HCT116 (cell line): ENCODE measurements around the gene KPNA2. TPM values are rescaled to one million over a fixed set of nuclear protein-coding genes. Genes with fewer than 3 reads are reported as not detected.

ENCODE experiments used
- ATAC-seq: fragments of 200-7000 bp; cut with Tn5 transposase; 2 replicates; pipeline ENCODE4 v1.9.1; 2020; ENCODE audit warnings: mild to moderate bottlenecking, moderate library complexity
- BruUV-seq: library from RNA; stranded (reverse); fragments of 400-500 nt; replicated peaks from 2 replicates; lab custom pipeline; 2021; lab: Mats Ljungman, UMichigan
- CTCF ChIA-PET: fragments of 300-600 bp; sonication (Branson Sonifier 250); formaldehyde crosslinking; loops from one replicate; lab custom pipeline; 2021; ENCODE audit warnings: antibody characterized with exemption; lab: Charles Lee
- POLR2A ChIA-PET: fragments of 300-600, 350-600 bp; sonication (Branson Sonifier 250); formaldehyde crosslinking; loops from one replicate; lab custom pipeline; 2021; ENCODE audit warnings: antibody characterized with exemption; lab: Charles Lee
- RAD21 ChIA-PET, 2 experiments: fragments of 300-600 bp; sonication (Branson Sonifier 250); formaldehyde crosslinking; loops; one replicate each; lab custom pipeline; 2023; ENCODE audit warnings: low total read pairs in 2 of 2; ENCODE audit not compliant: uncharacterized antibody in 2 of 2, unreplicated experiment in 2 of 2, low non-redundant PET in 1 of 2; lab: Charles Lee
- DNase-seq: peaks from one replicate; pipeline ENCODE4 v3.0.0-alpha.2; 2010; ENCODE audit warnings: low read depth, low spot score
- H2AFZ ChIP-seq: fragments of 200-600 bp; shearing (Covaris generic), sonication (generic); 2 replicates; pipeline ENCODE4 v1.6.1; 2017; ENCODE audit warnings: low read depth, mixed run types, mixed read lengths, antibody characterized with exemption, low read length; ENCODE audit not compliant: poor library complexity, severe bottlenecking
- H3K27ac ChIP-seq: 2 replicates; pipeline ENCODE4 v1.5.1; 2012; ENCODE audit warnings: low read depth, low read length
- H3K27me3 ChIP-seq: fragments of 200-600 bp; sonication (generic); 2 replicates; pipeline ENCODE4 v1.6.1; 2016; ENCODE audit warnings: mixed run types, low read length, mixed read lengths; ENCODE audit not compliant: insufficient read depth
- H3K36me3 ChIP-seq, 2 experiments: fragments of 200-500 bp in 1 of 2; fragments of 200-600 bp in 1 of 2; sonication (Bioruptor generic) in 1 of 2; sonication (generic) in 1 of 2; 2 replicates each; pipeline versions ENCODE4 v1.5.1 to v1.6.1; 2014 to 2016; ENCODE audit warnings: low read length in 2 of 2, inconsistent platforms in 1 of 2, mixed read lengths in 1 of 2, mixed run types in 1 of 2; ENCODE audit not compliant: insufficient read depth in 2 of 2, control insufficient read depth in 1 of 2
- H3K4me1 ChIP-seq, 2 experiments: fragments of 200-600 bp in 1 of 2; sonication (generic) in 1 of 2; 2 replicates each; pipeline versions ENCODE4 v1.5.1 to v1.6.1; 2012 to 2017; ENCODE audit warnings: low read length in 2 of 2, inconsistent platforms in 1 of 2, mild to moderate bottlenecking in 1 of 2, mixed read lengths in 1 of 2, mixed run types in 1 of 2, moderate library complexity in 1 of 2; ENCODE audit not compliant: insufficient read depth in 2 of 2, control insufficient read depth in 1 of 2
- H3K4me2 ChIP-seq: fragments of 200-600 bp; sonication (generic); 2 replicates; pipeline ENCODE4 v1.6.1; 2017; ENCODE audit warnings: mixed run types, low read length, mixed read lengths
- H3K4me3 ChIP-seq, 2 experiments: fragments of 200-600 bp in 1 of 2; sonication (generic) in 1 of 2; replicated peaks in 1 of 2; 2 replicates each; pipeline ENCODE4 v1.5.1; 2011 to 2016; ENCODE audit warnings: low read length in 2 of 2, control low read depth in 1 of 2, low read depth in 1 of 2, mild to moderate bottlenecking in 1 of 2, mixed read lengths in 1 of 2, mixed run types in 1 of 2
- H3K79me2 ChIP-seq: fragments of 200-600 bp; sonication (generic); 2 replicates; pipeline ENCODE4 v1.6.1; 2017; ENCODE audit warnings: mild to moderate bottlenecking, mixed run types, low read length, moderate library complexity, mixed read lengths; ENCODE audit not compliant: insufficient read depth
- H3K9ac ChIP-seq: fragments of 200-600 bp; sonication (generic); 2 replicates; pipeline ENCODE4 v1.6.1; 2016; ENCODE audit warnings: low read length, mixed read lengths
- H3K9me2 ChIP-seq: fragments of 200-600 bp; sonication (generic), shearing (Covaris generic); 2 replicates; pipeline ENCODE4 v1.6.1; 2017; ENCODE audit warnings: mixed run types, mild to moderate bottlenecking, moderate library complexity; ENCODE audit not compliant: insufficient read depth
- H3K9me3 ChIP-seq, 2 experiments: fragments of 200-500 bp in 1 of 2; fragments of 200-600 bp in 1 of 2; sonication (Bioruptor generic) in 1 of 2; sonication (generic) in 1 of 2; 2 replicates each; pipeline ENCODE4 v1.6.1; 2014 to 2017; ENCODE audit warnings: low read length in 2 of 2, mixed read lengths in 2 of 2, inconsistent platforms in 1 of 2, low read depth in 1 of 2, mild to moderate bottlenecking in 1 of 2, mixed run types in 1 of 2, moderate library complexity in 1 of 2; ENCODE audit not compliant: control insufficient read depth in 1 of 2, insufficient read depth in 1 of 2
- H4K20me1 ChIP-seq: fragments of 200-600 bp; sonication (generic), shearing (Covaris generic); 2 replicates; pipeline ENCODE4 v1.6.1; 2017; ENCODE audit warnings: mixed run types, mild to moderate bottlenecking, moderate library complexity; ENCODE audit not compliant: insufficient read depth
- CBX3 ChIP-seq: IDR thresholded peaks from 2 replicates; pipeline ENCODE4 v1.6.1; 2012; ENCODE audit warnings: low read depth
- CEBPB ChIP-seq: IDR thresholded peaks from 2 replicates; pipeline ENCODE4 v1.6.1; 2012; ENCODE audit warnings: low read depth
- EGR1 ChIP-seq: IDR thresholded peaks from 2 replicates; pipeline ENCODE4 v1.6.1; 2012; ENCODE audit warnings: low read depth
- ELF1 ChIP-seq: IDR thresholded peaks from 2 replicates; pipeline ENCODE4 v1.6.1; 2012; ENCODE audit warnings: low read depth, borderline replicate concordance
- EZH2 ChIP-seq: fragments of 200-600 bp; sonication (generic); IDR thresholded peaks from 2 replicates; pipeline ENCODE4 v1.6.1; 2017; ENCODE audit warnings: antibody characterized with exemption, mixed run types
- EZH2phosphoT487 ChIP-seq: fragments of 200-600 bp; IDR thresholded peaks from 2 replicates; pipeline ENCODE4 v1.6.1; 2018; ENCODE audit warnings: antibody characterized with exemption, borderline replicate concordance
- FOSL1 ChIP-seq: IDR thresholded peaks from 2 replicates; pipeline ENCODE4 v1.6.1; 2012; ENCODE audit warnings: low read depth
- JUND ChIP-seq: IDR thresholded peaks from 2 replicates; pipeline ENCODE4 v1.6.1; 2012
- POLR2AphosphoS5 ChIP-seq: IDR thresholded peaks from 2 replicates; pipeline ENCODE4 v1.6.1; 2011; ENCODE audit warnings: mild to moderate bottlenecking, low read depth, low read length, moderate library complexity
- RAD21 ChIP-seq: IDR thresholded peaks from 2 replicates; pipeline ENCODE4 v1.6.1; 2012; ENCODE audit warnings: low read depth, mild to moderate bottlenecking
- SIN3A ChIP-seq: IDR thresholded peaks from 2 replicates; pipeline ENCODE4 v1.6.1; 2012; ENCODE audit warnings: low read depth
- SP1 ChIP-seq: IDR thresholded peaks from 2 replicates; pipeline ENCODE4 v1.6.1; 2012; ENCODE audit warnings: low read depth
- SRF ChIP-seq: IDR thresholded peaks from 2 replicates; pipeline ENCODE4 v1.6.1; 2012; ENCODE audit warnings: low read depth
- TCF7L2 ChIP-seq: IDR thresholded peaks from 2 replicates; pipeline ENCODE4 v1.7.0; 2011; ENCODE audit warnings: borderline replicate concordance, inconsistent platforms; ENCODE audit not compliant: insufficient read depth, insufficient read length; ENCODE audit errors: extremely low read depth
- YY1 ChIP-seq: IDR thresholded peaks from 2 replicates; pipeline ENCODE4 v1.6.1; 2011; ENCODE audit warnings: low read length, low read depth, moderate library complexity, mild to moderate bottlenecking; ENCODE audit not compliant: insufficient replicate concordance; ENCODE audit errors: extremely low read depth
- ZFX ChIP-seq: fragments of 450-650 bp; IDR thresholded peaks from 2 replicates; pipeline ENCODE4 v1.6.1; 2017
- intact Hi-C: fragments of 100-400 bp; cut with micrococcal nuclease; formaldehyde crosslinking; loops from 2 replicates; pipeline ENCODE4 v1.10.0; 2022
- total RNA-seq: library from RNA; stranded (reverse); gene quantifications from one replicate; pipeline ENCODE4 v1.2.1, GENCODE V29; 2021; ENCODE audit not compliant: unreplicated experiment
- TF ChIP-seq, protein P1 (sequence below): IDR thresholded peaks from 2 replicates; pipeline ENCODE4 v1.6.1; 2011; ENCODE audit warnings: mild to moderate bottlenecking, low read length, moderate library complexity; ENCODE audit not compliant: insufficient replicate concordance; ENCODE audit errors: extremely low read depth
- TF ChIP-seq, protein P2 (sequence below), 3 experiments: fragments of 200-600 bp in 1 of 3; sonication (generic) in 1 of 3; IDR thresholded peaks in 2 of 3; conservative IDR thresholded peaks in 1 of 3; 2 replicates each; pipeline ENCODE4 v1.5.1; 2012 to 2017; ENCODE audit warnings: low read depth in 2 of 3, low read length in 2 of 3, antibody characterized with exemption in 1 of 3, borderline replicate concordance in 1 of 3, control low read depth in 1 of 3, mild to moderate bottlenecking in 1 of 3, mixed read lengths in 1 of 3, mixed run types in 1 of 3, moderate library complexity in 1 of 3; ENCODE audit not compliant: insufficient read depth in 1 of 3
- TF ChIP-seq, protein P3 (sequence below): IDR thresholded peaks from 2 replicates; pipeline ENCODE4 v1.6.1; 2012

Gene KPNA2
- total RNA-seq, 1 experiment from 2014 or later: 330 TPM

DNA sequence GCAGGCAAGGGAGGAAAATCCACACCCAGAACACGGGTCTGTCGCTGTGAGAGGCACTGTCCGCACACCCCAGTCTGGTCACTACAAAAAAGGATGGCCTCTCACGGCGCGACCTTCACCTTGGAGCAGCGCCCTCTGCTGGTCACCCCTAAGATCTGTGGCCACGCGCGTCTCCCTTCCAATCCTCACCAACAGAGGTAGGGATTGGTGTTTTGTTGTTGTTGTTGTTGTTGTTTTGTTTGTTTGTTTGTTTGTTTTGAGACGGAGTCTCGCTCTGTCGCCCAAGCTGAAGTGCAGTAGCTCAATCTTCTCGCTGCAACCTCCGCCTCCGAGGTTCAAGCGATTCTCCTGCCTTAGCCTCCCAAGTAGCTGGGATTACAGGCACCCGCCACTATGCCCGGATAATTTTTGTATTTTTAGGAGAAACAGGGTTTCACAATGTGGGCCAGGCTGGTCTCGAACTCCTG is 24.3 kb upstream of the KPNA2 start (continued):
- TF ChIP-seq EZH2phosphoT487 (no peak), POLR2AphosphoS5 (no peak)
- TF ChIP-seq, protein P1, sequence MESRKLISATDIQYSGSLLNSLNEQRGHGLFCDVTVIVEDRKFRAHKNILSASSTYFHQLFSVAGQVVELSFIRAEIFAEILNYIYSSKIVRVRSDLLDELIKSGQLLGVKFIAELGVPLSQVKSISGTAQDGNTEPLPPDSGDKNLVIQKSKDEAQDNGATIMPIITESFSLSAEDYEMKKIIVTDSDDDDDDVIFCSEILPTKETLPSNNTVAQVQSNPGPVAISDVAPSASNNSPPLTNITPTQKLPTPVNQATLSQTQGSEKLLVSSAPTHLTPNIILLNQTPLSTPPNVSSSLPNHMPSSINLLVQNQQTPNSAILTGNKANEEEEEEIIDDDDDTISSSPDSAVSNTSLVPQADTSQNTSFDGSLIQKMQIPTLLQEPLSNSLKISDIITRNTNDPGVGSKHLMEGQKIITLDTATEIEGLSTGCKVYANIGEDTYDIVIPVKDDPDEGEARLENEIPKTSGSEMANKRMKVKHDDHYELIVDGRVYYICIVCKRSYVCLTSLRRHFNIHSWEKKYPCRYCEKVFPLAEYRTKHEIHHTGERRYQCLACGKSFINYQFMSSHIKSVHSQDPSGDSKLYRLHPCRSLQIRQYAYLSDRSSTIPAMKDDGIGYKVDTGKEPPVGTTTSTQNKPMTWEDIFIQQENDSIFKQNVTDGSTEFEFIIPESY: no peak
- TF ChIP-seq, all 23 proteins: peak for 4

DNA sequence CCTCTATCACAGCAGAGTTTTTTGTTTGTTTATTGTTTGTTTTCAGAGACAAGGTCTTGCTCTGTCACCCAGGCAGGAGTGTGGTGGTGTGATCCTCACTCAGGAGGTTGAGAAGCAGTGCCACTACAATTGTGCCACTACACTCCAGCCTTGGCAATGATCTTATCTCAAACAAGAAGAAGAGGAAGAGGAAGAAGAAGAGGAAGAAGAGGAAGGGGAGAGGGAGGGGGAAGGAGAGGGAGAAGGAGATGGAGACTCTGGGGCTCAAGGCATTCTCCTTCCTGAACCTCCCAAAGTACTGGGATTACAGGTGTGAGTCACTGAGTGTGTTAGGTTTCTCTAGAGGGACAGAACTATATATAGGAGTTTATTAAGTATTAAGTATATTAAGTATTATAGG is 22.1 kb upstream of the KPNA2 start:
- H3K9me2 ChIP-seq: no peaks in the 10 kb centered on the region
- H3K27ac ChIP-seq: no peak overlapping the region
- no peaks in the 10 kb centered on the region for H3K36me3 ChIP-seq
- no peaks in the 10 kb centered on the region for H3K9me3 ChIP-seq
- POLR2A ChIA-PET: no interaction called here
- no peak overlapping the region for H3K4me3 ChIP-seq
- ATAC-seq: no peak
- H3K79me2 ChIP-seq: no peaks in the 10 kb centered on the region
- no peaks in the 10 kb centered on the region for H3K27me3 ChIP-seq
- DNase-seq: no peak
- no TSS peak for BruUV-seq
- H2AFZ ChIP-seq: no peak overlapping the region
- no peak overlapping the region for H3K9ac ChIP-seq
- intact Hi-C loops: no loop called here
- RAD21 ChIA-PET: no interaction called here
- no peak overlapping the region for H3K4me2 ChIP-seq
- CTCF ChIA-PET: no interaction called here
- peaks cover 4 to 16% of the 10 kb centered on the region in 2 experiments; a peak in 3 of 4 replicates for H3K4me1 ChIP-seq
- no peaks in the 10 kb centered on the region for H4K20me1 ChIP-seq
- TF ChIP-seq ELF1 (no peak), FOSL1 (no peak), EZH2 (no peak), SP1 (no peak), ZFX (no peak), EZH2phosphoT487 (no peak), CBX3 (no peak), SIN3A (no peak), YY1 (no peak), RAD21 (no peak), EGR1 (no peak), TCF7L2 (no peak), SRF (no peak), JUND (no peak), CEBPB (no peak)
- TF ChIP-seq, protein P1: no peak
- TF ChIP-seq, protein P2, sequence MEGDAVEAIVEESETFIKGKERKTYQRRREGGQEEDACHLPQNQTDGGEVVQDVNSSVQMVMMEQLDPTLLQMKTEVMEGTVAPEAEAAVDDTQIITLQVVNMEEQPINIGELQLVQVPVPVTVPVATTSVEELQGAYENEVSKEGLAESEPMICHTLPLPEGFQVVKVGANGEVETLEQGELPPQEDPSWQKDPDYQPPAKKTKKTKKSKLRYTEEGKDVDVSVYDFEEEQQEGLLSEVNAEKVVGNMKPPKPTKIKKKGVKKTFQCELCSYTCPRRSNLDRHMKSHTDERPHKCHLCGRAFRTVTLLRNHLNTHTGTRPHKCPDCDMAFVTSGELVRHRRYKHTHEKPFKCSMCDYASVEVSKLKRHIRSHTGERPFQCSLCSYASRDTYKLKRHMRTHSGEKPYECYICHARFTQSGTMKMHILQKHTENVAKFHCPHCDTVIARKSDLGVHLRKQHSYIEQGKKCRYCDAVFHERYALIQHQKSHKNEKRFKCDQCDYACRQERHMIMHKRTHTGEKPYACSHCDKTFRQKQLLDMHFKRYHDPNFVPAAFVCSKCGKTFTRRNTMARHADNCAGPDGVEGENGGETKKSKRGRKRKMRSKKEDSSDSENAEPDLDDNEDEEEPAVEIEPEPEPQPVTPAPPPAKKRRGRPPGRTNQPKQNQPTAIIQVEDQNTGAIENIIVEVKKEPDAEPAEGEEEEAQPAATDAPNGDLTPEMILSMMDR (IDR thresholded peaks at IDR 0.05 in 2 of 3, conservative IDR thresholded peaks at IDR 0.05 in 1 of 3; ENCODE audit: borderline replicate concordance in 1 of 3, insufficient read depth in 1 of 3, low read depth in 2 of 3, low read length in 2 of 3): no peak
- TF ChIP-seq, protein P3, sequence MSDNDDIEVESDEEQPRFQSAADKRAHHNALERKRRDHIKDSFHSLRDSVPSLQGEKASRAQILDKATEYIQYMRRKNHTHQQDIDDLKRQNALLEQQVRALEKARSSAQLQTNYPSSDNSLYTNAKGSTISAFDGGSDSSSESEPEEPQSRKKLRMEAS: no peak
